ENCODE data around the gene GIN1.

DNA sequence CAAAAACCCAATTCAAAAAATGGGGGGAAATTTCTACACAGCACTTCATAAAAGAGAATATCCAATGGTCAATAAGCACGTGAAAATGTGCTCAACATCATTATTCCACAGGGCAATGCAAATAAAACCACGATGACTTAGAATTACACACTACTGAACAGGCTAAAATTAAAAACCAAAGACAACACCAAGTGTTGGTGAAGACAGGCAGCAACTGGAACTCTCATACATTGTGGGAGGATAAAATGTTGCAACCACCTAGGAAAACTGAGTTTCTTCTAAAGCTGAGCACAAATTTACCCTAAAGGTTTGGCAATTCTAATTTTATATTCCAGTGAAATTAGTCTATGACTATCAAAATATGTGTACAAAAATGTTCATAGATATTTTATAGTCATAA lies 9.5 kb downstream of the GIN1 start:
- TF ChIP-seq, protein P1, sequence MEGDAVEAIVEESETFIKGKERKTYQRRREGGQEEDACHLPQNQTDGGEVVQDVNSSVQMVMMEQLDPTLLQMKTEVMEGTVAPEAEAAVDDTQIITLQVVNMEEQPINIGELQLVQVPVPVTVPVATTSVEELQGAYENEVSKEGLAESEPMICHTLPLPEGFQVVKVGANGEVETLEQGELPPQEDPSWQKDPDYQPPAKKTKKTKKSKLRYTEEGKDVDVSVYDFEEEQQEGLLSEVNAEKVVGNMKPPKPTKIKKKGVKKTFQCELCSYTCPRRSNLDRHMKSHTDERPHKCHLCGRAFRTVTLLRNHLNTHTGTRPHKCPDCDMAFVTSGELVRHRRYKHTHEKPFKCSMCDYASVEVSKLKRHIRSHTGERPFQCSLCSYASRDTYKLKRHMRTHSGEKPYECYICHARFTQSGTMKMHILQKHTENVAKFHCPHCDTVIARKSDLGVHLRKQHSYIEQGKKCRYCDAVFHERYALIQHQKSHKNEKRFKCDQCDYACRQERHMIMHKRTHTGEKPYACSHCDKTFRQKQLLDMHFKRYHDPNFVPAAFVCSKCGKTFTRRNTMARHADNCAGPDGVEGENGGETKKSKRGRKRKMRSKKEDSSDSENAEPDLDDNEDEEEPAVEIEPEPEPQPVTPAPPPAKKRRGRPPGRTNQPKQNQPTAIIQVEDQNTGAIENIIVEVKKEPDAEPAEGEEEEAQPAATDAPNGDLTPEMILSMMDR (IDR thresholded peaks at IDR 0.05), result no peak
- no peak for TF ChIP-seq POLR2A (IDR thresholded peaks at IDR 0.05)

Data from thyroid gland (tissue), 4 donors.